Measurements from ENCODE around the gene ADAMTS7.

Gene ADAMTS7

GRCh38 chr15:78712797-78713515, 98.3 kb downstream of the ADAMTS7 start:
- peaks cover 5% of the 10 kb centered on the region for H3K27me3 Mint-ChIP-seq (ENCODE audit: low read depth)
- H3K9me3 Mint-ChIP-seq = peaks cover 14% of the 10 kb centered on the region
- H3K27ac Mint-ChIP-seq = peak overlapping the region in 1 of 3 experiments; percentile 11
- H3K4me1 Mint-ChIP-seq = no peaks in the 10 kb centered on the region
- no peaks in the 10 kb centered on the region for H3K36me3 Mint-ChIP-seq (ENCODE audit: low read depth)
- no peak overlapping the region for H3K4me3 Mint-ChIP-seq
- no peak for TF ChIP-seq CTCF (IDR thresholded peaks at IDR 0.05; ENCODE audit: unreplicated experiment in 3 of 3)

GRCh38 chr15:78711638-78712037, 99.6 kb downstream of the ADAMTS7 start:
- no peak overlapping the region for H3K4me3 Mint-ChIP-seq
- no peaks in the 10 kb centered on the region for H3K4me1 Mint-ChIP-seq
- peaks cover 14% of the 10 kb centered on the region for H3K9me3 Mint-ChIP-seq
- H3K27me3 Mint-ChIP-seq (ENCODE audit: low read depth) = peaks cover 9% of the 10 kb centered on the region
- no peaks in the 10 kb centered on the region for H3K36me3 Mint-ChIP-seq (ENCODE audit: low read depth)
- TF ChIP-seq CTCF (IDR thresholded peaks at IDR 0.05; ENCODE audit: unreplicated experiment in 3 of 3) = no peak
- H3K27ac Mint-ChIP-seq = no peak overlapping the region

- Mint-ChIP-seq H3K4me1 (no peaks in the 10 kb centered on the region), H3K36me3 (ENCODE audit: low read depth) (no peaks in the 10 kb centered on the region)
- TF ChIP-seq CTCF (IDR thresholded peaks at IDR 0.05; ENCODE audit: unreplicated experiment in 3 of 3) = peak; percentile 85 to 89 (median 88)
Measured at GRCh38 chr15:78709263-78709882, 101.9 kb downstream of the ADAMTS7 start.

More at GRCh38 chr15:78709263-78709882, 101.9 kb downstream of the ADAMTS7 start:
- peak overlapping the region in 1 of 3 experiments; percentile 46 for H3K4me3 Mint-ChIP-seq
- H3K27ac Mint-ChIP-seq = no peak overlapping the region
- peaks cover 13% of the 10 kb centered on the region for H3K9me3 Mint-ChIP-seq
- peaks cover 15% of the 10 kb centered on the region for H3K27me3 Mint-ChIP-seq (ENCODE audit: low read depth)
